ENCODE measurements around the gene LUC7L. TPM values are rescaled to one million over a fixed set of nuclear protein-coding genes. Genes with fewer than 3 reads are reported as not detected.
A peak's percentile ranks its signal among the peaks of the same experiment; 100 is the strongest.
"Not testable (repeated sequence)": the region's sequence is repeated elsewhere in the genome, so short reads cannot be mapped to it uniquely, and the experiment has no call there.

LUC7L gene
- polyA plus RNA-seq, 1 of the 3 experiments (the other 2 are of a cell fraction): 97.7 TPM

DNA sequence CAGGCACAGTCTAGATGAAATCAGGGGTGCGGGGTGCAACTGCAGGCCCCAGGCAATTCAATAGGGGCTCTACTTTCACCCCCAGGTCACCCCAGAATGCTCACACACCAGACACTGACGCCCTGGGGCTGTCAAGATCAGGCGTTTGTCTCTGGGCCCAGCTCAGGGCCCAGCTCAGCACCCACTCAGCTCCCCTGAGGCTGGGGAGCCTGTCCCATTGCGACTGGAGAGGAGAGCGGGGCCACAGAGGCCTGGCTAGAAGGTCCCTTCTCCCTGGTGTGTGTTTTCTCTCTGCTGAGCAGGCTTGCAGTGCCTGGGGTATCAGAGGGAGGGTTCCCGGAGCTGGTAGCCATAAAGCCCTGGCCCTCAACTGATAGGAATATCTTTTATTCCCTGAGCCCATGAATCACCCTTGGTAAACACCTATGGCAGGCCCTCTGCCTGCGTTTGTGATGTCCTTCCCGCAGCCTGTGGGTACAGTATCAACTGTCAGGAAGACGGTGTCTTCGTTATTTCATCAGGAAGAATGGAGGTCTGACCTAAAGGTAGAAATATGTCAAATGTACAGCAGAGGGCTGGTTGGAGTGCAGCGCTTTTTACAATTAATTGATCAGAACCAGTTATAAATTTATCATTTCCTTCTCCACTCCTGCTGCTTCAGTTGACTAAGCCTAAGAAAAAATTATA is 51.1 kb downstream of the LUC7L start:
- TF ChIP-seq RXRA (IDR thresholded peaks at IDR 0.05; ENCODE audit: borderline replicate concordance, low read depth): no peak
- H3K4me1 ChIP-seq (ENCODE audit: control insufficient read depth in 1 of 2, insufficient read depth in 2 of 2, low read depth in 1 of 2, low read length in 1 of 2): peaks cover 0 to 10% of the 10 kb centered on the region in 2 experiments; a peak in 1 of 4 replicates
- H3K79me2 ChIP-seq (ENCODE audit: insufficient read depth): no peaks in the 10 kb centered on the region
- no peaks in the 10 kb centered on the region for H3K36me3 ChIP-seq (replicated peaks in 1 of 2; ENCODE audit: control insufficient read depth in 1 of 2, insufficient read depth in 2 of 2, low read length in 1 of 2)
- no peak overlapping the region for H3K27ac ChIP-seq (ENCODE audit: low read depth in 2 of 2, low read length in 1 of 2)
- H3K4me2 ChIP-seq: no peak overlapping the region
- H4K20me1 ChIP-seq (ENCODE audit: insufficient read depth): peaks cover 18% of the 10 kb centered on the region
- CTCF ChIA-PET: interaction anchor here (1.0 to 7.5 kb wide), 5 partner anchors 17 to 184 kb away, joined by 4 to 120 read pairs (median 38); no protein-coding TSS in a partner anchor
- H3K9ac ChIP-seq: no peak overlapping the region
- no peaks in the 10 kb centered on the region for H3K9me3 ChIP-seq
- 60% methylated on average over 6 of the region's 11 CpGs for WGBS (ENCODE audit: low lambda C conversion rate)
- H3K27me3 ChIP-seq (ENCODE audit: insufficient read depth): peaks cover 28% of the 10 kb centered on the region
- POLR2A ChIA-PET: interaction anchor here (0.5 kb wide), 1 partner anchor 46 kb away, joined by 5 read pairs; no protein-coding TSS in a partner anchor
- H3F3A ChIP-seq (replicated peaks; ENCODE audit: insufficient read depth): peaks cover 7% of the 10 kb centered on the region
- no peak overlapping the region for H2AFZ ChIP-seq (ENCODE audit: low read depth)
- DNase-seq: no peak
- no peak overlapping the region for H3K4me3 ChIP-seq (ENCODE audit: low read depth in 2 of 2, low read length in 1 of 2)
- no peaks in the 10 kb centered on the region for H3K9me2 ChIP-seq

GRCh38 chr16:177394-177822 is 51.8 kb downstream of the LUC7L start:
- no peaks in the 10 kb centered on the region for H3K9me3 ChIP-seq
- H3K79me2 ChIP-seq (ENCODE audit: insufficient read depth): no peaks in the 10 kb centered on the region
- no peak overlapping the region for H3K4me3 ChIP-seq (ENCODE audit: low read depth in 2 of 2, low read length in 1 of 2)
- no peak overlapping the region for H3K4me2 ChIP-seq
- H3K9me2 ChIP-seq: no peaks in the 10 kb centered on the region
- H3K4me1 ChIP-seq (ENCODE audit: control insufficient read depth in 1 of 2, insufficient read depth in 2 of 2, low read depth in 1 of 2, low read length in 1 of 2): peaks cover 0 to 10% of the 10 kb centered on the region in 2 experiments; a peak in 1 of 4 replicates
- WGBS (ENCODE audit: low lambda C conversion rate): 11% methylated on average over 11 of the region's 13 CpGs
- peaks cover 18% of the 10 kb centered on the region for H4K20me1 ChIP-seq (ENCODE audit: insufficient read depth)
- H3K27me3 ChIP-seq (ENCODE audit: insufficient read depth): peaks cover 28% of the 10 kb centered on the region
- H3K27ac ChIP-seq (ENCODE audit: low read depth in 2 of 2, low read length in 1 of 2): no peak overlapping the region
- ChIA-PET CTCF (interaction anchor here (1.0 to 7.0 kb wide), 3 partner anchors 70 to 185 kb away, joined by 4 to 105 read pairs (median 38); no protein-coding TSS in a partner anchor), POLR2A (interaction anchor here (0.5 kb wide), 1 partner anchor 45 kb away, joined by 5 read pairs; no protein-coding TSS in a partner anchor)
- peaks cover 7% of the 10 kb centered on the region for H3F3A ChIP-seq (replicated peaks; ENCODE audit: insufficient read depth)
- no peaks in the 10 kb centered on the region for H3K36me3 ChIP-seq (replicated peaks in 1 of 2; ENCODE audit: control insufficient read depth in 1 of 2, insufficient read depth in 2 of 2, low read length in 1 of 2)
- H2AFZ ChIP-seq (ENCODE audit: low read depth): no peak overlapping the region
- peak; percentile 42; the same call in 1 of the 2 replicates for TF ChIP-seq MXI1 (IDR thresholded peaks at IDR 0.05; ENCODE audit: low read depth, low read length)
- no peak for TF ChIP-seq PBX3 (IDR thresholded peaks at IDR 0.05)
- H3K9ac ChIP-seq: no peak overlapping the region
- DNase-seq: peak; percentile 70

GRCh38 chr16:176477-177382 is 52.5 kb downstream of the LUC7L start, which contains the start of gene HBA1:
TSS of gene HBA1 (plus strand) at chr16:176680. CDS start at chr16:176717, 37 bp downstream.
- H3K4me2 ChIP-seq; H3K79me2 ChIP-seq (ENCODE audit: insufficient read depth); H3F3A ChIP-seq (replicated peaks; ENCODE audit: insufficient read depth); H2AFZ ChIP-seq (ENCODE audit: low read depth); H3K4me3 ChIP-seq (ENCODE audit: low read depth in 2 of 2, low read length in 1 of 2); H3K36me3 ChIP-seq (replicated peaks in 1 of 2; ENCODE audit: control insufficient read depth in 1 of 2, insufficient read depth in 2 of 2, low read length in 1 of 2); H3K27ac ChIP-seq (ENCODE audit: low read depth in 2 of 2, low read length in 1 of 2); POLR2A ChIA-PET; H3K9me3 ChIP-seq; H3K9me2 ChIP-seq; DNase-seq; H3K9ac ChIP-seq: not testable (repeated sequence)
- CTCF ChIA-PET: interaction anchor here (1.0 to 7.0 kb wide), 3 partner anchors 70 to 186 kb away, joined by 4 to 105 read pairs (median 38); no protein-coding TSS in a partner anchor
- WGBS (ENCODE audit: low lambda C conversion rate): 19% methylated on average over 7 of the region's 88 CpGs
- Histone ChIP-seq H4K20me1 (ENCODE audit: insufficient read depth) (peaks cover 15% of the 10 kb centered on the region), H3K27me3 (ENCODE audit: insufficient read depth) (peaks cover 28% of the 10 kb centered on the region), H3K4me1 (ENCODE audit: control insufficient read depth in 1 of 2, insufficient read depth in 2 of 2, low read depth in 1 of 2, low read length in 1 of 2) (peaks cover 0 to 10% of the 10 kb centered on the region in 2 experiments; a peak in 1 of 4 replicates)

DNA sequence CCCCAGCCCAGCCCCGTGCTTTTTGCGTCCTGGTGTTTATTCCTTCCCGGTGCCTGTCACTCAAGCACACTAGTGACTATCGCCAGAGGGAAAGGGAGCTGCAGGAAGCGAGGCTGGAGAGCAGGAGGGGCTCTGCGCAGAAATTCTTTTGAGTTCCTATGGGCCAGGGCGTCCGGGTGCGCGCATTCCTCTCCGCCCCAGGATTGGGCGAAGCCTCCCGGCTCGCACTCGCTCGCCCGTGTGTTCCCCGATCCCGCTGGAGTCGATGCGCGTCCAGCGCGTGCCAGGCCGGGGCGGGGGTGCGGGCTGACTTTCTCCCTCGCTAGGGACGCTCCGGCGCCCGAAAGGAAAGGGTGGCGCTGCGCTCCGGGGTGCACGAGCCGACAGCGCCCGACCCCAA is 53.2 kb downstream of the LUC7L start:
- DNase-seq; H3K79me2 ChIP-seq (ENCODE audit: insufficient read depth); H3K4me2 ChIP-seq; H3K4me1 ChIP-seq (ENCODE audit: control insufficient read depth in 1 of 2, insufficient read depth in 2 of 2, low read depth in 1 of 2, low read length in 1 of 2); H3K9me2 ChIP-seq; H3K27ac ChIP-seq (ENCODE audit: low read depth in 2 of 2, low read length in 1 of 2); H2AFZ ChIP-seq (ENCODE audit: low read depth); POLR2A ChIA-PET; H3K9ac ChIP-seq; H3F3A ChIP-seq (replicated peaks; ENCODE audit: insufficient read depth); H3K36me3 ChIP-seq (replicated peaks in 1 of 2; ENCODE audit: control insufficient read depth in 1 of 2, insufficient read depth in 2 of 2, low read length in 1 of 2); H3K9me3 ChIP-seq; H3K4me3 ChIP-seq (ENCODE audit: low read depth in 2 of 2, low read length in 1 of 2): not testable (repeated sequence)
- CTCF ChIA-PET: interaction anchor here (1.0 to 2.2 kb wide), 2 partner anchors 58 to 69 kb away, joined by 3 to 8 read pairs; no protein-coding TSS in a partner anchor
- H4K20me1 ChIP-seq (ENCODE audit: insufficient read depth): peaks cover 13% of the 10 kb centered on the region
- WGBS (ENCODE audit: low lambda C conversion rate): 0% methylated on average over 8 of the region's 39 CpGs
- peaks cover 28% of the 10 kb centered on the region for H3K27me3 ChIP-seq (ENCODE audit: insufficient read depth)
